CD4-positive, alpha-beta T cell treated with Interleukin-1 beta for 1 hour (primary cell): ENCODE measurements around the gene IRF4.

Source experiments
- DNase-seq, 2 donors: peaks; one replicate each; pipeline ENCODE4 v3.0.0-alpha.2; 2020 to 2022

Gene IRF4

DNA sequence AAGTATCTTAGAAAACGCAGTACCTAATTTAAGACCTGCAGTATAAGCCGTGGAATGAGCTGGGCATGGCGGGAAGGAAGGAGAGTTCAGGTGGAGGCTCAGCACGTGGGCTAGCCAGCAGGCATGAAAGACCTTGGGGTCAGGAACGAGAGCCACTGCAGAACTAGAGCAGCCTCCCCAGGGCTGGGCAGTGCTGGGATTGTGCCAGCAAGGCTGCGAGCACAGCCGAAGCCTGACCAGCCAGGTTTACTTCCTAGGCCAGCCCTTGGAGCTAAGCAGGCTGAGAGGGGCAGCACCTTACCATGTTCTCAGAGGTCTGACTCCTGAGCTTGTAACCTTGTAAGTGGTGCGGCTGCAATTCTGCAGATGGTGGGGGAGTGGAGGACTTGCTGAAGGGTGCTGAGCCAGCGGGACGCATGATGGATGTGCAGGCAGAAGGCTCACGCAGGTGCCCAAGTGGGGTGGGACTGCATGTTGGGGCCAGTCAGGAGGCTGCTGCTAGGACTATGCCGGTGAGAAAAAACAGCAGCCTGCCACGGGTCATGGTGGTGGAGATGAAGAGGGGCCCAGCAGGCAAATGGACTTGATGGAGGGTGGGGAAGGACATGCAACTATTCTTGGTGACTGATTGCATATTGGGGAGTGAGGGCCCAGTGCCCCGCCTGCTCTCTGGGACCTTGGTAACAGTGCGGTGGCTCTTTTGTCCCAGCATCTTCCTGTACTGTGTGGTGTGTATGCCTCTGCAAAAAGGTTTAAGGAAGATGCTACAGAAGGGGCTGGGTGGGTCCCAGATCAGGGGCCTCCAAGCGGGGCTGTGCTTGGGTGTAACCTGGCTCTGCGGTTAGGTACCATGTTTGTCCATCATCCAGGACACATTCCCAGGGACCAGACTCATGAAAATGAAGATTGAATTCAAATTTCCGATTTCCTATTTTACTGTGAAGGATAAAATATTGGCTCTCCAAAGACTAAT, 37.6 kb upstream of the IRF4 start:
- no peak for DNase-seq

DNA sequence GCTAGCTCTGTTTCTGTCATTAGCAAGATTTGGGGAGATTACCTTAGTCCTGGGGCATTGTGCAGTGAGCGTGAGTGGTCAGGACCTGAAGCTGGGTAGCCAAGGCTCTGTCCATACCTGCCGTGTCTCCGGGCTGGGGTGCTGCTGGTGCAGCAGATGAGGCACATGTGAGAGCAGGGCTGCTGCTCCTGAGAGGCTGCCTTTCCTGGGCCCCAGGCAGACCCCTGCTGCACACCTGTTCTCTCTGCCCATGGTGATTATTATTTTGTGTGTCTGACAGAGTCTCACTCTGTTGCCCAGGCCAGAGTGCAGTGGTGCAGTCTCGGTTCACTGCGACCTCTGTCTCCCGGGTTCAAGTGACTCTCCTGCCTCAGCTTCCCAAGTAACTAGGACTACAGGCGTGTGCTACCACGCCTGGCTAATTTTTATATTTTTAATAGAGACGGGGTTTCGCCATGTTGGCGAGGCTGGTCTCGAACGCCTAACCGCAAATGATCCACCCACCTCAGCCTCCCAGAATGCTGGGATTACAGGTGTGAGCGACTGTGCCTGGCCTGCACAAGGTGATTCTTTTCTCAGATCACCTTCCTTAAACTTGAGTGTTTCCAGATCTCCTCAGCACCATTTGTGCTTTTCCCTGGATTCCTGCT, 36.8 kb upstream of the IRF4 start:
- no peak for DNase-seq

- DNase-seq = no peak
Observed at GRCh38 chr6:355373-356208, 36.0 kb upstream of the IRF4 start.

GRCh38 chr6:356828-357251, 34.7 kb upstream of the IRF4 start:
- peak in 1 of 2 donors; percentile 47 for DNase-seq

DNA sequence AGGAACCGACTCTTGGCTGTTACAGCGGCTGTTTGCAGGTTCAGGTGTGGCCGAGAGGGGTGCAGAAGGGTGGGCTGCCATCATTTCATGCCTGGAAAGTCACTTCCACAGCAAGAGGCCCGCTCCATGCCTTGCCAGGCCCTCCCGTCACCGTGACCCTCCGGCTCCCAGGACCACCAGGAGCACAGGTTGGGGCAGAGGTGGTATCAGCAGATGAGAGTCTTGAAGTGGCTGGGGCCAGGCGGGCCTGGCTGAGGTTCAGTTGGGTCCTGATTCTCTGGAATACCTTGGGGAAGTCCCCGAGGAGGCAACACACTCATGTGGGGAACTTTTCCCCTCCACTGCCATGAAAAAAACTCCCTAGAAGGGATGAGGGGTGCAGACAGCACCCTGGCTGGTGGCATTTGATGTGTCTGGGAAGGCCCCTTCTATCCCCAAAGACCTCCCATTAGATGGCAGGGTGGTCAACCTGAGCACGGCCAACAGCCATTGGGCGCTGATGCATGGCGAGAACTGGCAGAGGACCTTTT, 34.2 kb upstream of the IRF4 start:
- DNase-seq = no peak

GRCh38 chr6:357791-358341, 33.7 kb upstream of the IRF4 start:
- DNase-seq = no peak

GRCh38 chr6:358432-358831, 33.1 kb upstream of the IRF4 start:
- peak in 1 of 2 donors; percentile 29 for DNase-seq

- DNase-seq = no peak
Observed at GRCh38 chr6:358847-359246, 32.7 kb upstream of the IRF4 start.

- no peak for DNase-seq
Observed at GRCh38 chr6:359261-360035, 32.1 kb upstream of the IRF4 start.

- no peak for DNase-seq
Observed at GRCh38 chr6:360349-360748, 31.2 kb upstream of the IRF4 start.

- no peak for DNase-seq
Observed at GRCh38 chr6:360764-361373, 30.7 kb upstream of the IRF4 start.

DNA sequence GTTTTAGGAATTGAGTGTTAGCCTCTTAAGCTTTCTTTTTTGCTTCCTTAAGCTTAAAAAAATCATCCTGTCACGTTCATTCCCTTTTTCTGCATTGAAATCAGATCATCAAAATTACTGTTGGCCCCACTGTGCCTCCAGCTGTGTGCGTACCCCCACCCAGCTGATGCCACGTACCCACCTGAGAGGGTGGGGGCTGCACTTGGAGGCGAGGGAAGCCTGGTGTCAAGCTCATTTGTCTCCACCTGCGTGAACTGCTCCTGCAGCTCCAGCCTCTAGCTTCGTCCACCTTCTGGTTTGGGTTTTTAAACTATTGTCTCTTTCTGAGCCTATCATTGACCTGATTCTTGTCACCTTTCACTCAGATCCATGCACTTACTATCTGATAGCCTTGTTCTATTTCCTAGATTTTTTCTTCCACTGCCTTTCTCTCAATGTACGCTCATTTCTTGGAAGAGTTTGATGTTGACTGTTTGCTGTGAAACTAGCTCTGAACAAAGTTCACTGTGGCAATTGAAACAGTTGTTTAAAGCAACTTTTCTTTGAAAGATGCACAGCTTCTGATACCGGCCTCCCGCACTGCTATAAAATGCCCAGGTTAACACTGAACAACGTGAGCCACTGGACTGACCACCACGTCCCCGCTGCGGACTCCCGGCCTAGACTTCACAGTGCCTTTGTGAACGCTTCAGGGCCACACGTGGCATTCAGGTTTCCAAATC, 30.0 kb upstream of the IRF4 start:
- DNase-seq = no peak

- no peak for DNase-seq
Observed at GRCh38 chr6:362231-362923, 29.2 kb upstream of the IRF4 start.

DNA sequence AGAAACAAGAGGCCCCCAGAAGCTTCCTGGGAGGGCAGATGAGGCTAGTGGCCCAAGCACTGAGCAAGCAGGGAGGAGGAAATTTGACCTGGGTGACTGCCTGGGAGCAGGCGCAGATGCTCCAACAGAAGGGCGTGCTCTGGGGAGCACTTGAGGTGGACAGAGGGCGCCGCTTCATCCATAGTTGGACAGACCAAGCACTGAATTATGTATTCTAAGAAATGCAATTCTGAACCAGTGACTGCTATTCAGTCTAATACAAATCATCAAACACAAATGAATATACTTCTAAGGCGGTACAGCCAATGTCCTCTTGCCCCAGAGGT, 28.7 kb upstream of the IRF4 start:
- no peak for DNase-seq

- DNase-seq = no peak
Observed at GRCh38 chr6:363291-363690, 28.3 kb upstream of the IRF4 start.

DNA sequence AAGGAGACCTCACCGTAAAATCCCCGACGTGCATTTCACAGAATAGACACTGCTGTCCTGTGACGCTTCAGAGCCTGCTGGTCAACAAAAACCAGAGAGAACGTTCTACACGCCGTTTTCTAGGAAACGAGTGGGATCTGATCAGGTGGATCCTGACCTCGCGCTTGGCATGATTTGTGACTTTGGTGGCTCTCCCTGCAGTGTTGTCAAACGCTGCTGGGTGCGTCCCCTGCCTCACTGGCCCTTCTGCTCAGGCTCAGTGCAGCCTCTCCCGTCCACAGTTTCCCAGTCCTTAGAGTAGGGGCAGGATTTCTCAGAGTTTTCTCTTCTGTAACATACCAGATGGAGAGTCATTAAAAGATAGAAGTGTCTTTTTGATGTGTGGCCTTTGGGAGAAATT, 27.6 kb upstream of the IRF4 start:
- DNase-seq = no peak

DNA sequence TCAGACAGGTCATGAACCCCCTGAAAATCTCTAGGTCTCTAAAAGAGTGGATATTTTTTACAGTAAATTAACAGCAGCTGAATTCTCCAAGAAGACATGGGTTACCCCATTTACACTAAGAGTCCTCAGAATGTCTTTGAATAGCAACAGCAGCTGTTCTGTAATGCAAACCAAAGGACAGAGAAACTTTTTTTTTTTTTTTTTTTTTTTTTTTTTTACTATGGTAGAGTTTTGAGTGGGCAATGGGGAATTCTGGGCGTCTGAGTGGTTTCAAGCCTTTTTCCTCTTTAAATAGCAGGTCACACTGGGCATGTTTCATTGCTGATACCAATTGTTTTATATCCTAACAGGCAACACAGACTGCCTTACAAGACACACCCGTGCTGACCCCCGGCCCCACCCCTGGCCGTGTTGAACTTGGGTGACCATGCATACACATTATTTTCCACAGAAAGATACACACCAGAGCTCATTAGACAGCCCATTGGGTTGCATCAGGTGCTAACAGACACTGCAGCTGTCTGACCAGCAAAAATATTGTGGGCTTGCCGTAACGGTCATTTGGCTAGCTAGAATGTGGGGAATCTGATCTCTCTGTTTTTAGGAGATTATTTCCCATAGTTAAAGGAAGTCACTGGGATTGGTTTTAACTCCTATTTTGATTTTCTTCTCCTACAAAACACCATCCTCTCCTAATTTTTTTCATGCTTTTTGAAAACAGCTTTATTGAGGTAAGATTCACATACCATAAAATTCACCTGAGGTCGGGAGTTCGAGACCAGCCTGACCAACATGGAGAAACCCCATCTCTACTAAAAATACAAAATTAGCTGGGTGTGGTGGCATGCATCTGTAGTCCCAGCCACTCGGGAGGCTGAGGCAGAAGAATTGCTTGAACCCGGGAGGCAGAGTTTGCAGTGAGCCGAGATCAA, 26.7 kb upstream of the IRF4 start:
- DNase-seq = no peak

- DNase-seq = no peak
Observed at GRCh38 chr6:365835-366234, 25.7 kb upstream of the IRF4 start.
